Pancreas (tissue), 10 donors: ENCODE data around the gene PRRG4. TPM values are rescaled to one million over a fixed set of nuclear protein-coding genes. Genes with fewer than 3 reads are reported as not detected.

ENCODE experiments used
- ATAC-seq, 4 donors: fragments of 200-7000 bp; cut with Tn5 transposase; one replicate each; pipeline versions ENCODE4 v1.8.0 to v1.9.1; 2020; ENCODE audit warnings: mild to moderate bottlenecking in 4 of 4, moderate library complexity in 4 of 4
- DNase-seq, 6 donors: peaks; one replicate each; pipeline ENCODE4 v3.0.0-alpha.2; 2020
- FAIRE-seq: peaks from 2 replicates; lab custom pipeline; 2012; peaks lifted over from hg19 to GRCh38; lab: Jason Lieb, UNC
- H3K27ac ChIP-seq, 4 donors: fragments of 200-600 bp; sonication (generic); 1 replicate in 3 of 4; 2 replicates in 1 of 4; pipeline versions ENCODE4 v1.5.0 to v1.8.0; 2020
- H3K27me3 ChIP-seq, 4 donors: fragments of 200-600 bp; one replicate each; pipeline ENCODE4 v1.8.0; 2021
- H3K36me3 ChIP-seq, 3 donors: fragments of 200-600 bp; sonication (generic) in 1 of 3; one replicate each; pipeline versions ENCODE4 v1.5.0 to v1.8.0; 2020 to 2021
- H3K4me1 ChIP-seq, 3 donors: fragments of 200-600 bp; one replicate each; pipeline ENCODE4 v1.8.0; 2021
- H3K4me3 ChIP-seq, 4 donors: fragments of 200-600 bp; sonication (generic) in 2 of 4; one replicate each; pipeline versions ENCODE4 v1.5.0 to v1.8.0; 2020 to 2021
- H3K9me3 ChIP-seq, 4 donors: fragments of 200-600 bp; one replicate each; pipeline ENCODE4 v1.8.0; 2021
- WGBS, 2 donors: extraction: QIAGEN DNeasy Blood & Tissue Kit; methylation state at CpG; one replicate each; pipeline ENCODE4 v1.1.7; 2013; 5-methylcytosine and 5-hydroxymethylcytosine counted together
- intact Hi-C, 3 donors: fragments of 100-400 bp; cut with DNase I; formaldehyde crosslinking; loops; one replicate each; pipeline versions ENCODE4 v1.11.1 to v1.14.2; 2022
- polyA plus RNA-seq, 2 donors: library from polyadenylated mRNA; stranded (reverse); fragments of 200-250 nt; gene quantifications; one replicate each; pipeline ENCODE4 v1.2.3, GENCODE V29; 2013
- total RNA-seq, 6 donors: library from RNA; stranded (reverse); fragmentation: NEBNext Ultra II Directional in 4 of 6; extraction: Animal tissue kit (Norgen Biotek cat#: 25700) in 4 of 6; gene quantifications; one replicate each; pipeline versions ENCODE4 v1.2.1 to v1.2.4, GENCODE V29; 2021 to 2023
- TF ChIP-seq, protein P1 (sequence below), 4 donors: fragments of 200-600 bp; sonication (generic) in 3 of 4; IDR thresholded peaks; one replicate each; pipeline versions ENCODE4 v1.5.0 to v1.8.0; 2021; ENCODE audit warnings: antibody characterized with exemption in 4 of 4
- donor health status: healthy with polysubstance abuse.
- donor health status: DM: no; HTN: no; CAD: no; lungs with moderate emphysema.
- donor health status: DM: no; HTN: no; CAD: no.
- donor health status: control.
- donor health status: control.
- donor health status: Bipolar disorder and iron deficiency.
- donor health status: DM: yes; HTN: yes; CAD: no.
- donor health status: DM: no; HTN: no; CAD: no.
- donor health status: DM: no; HTN: no; CAD: no.
- donor health status: DM: yes; HTN: yes; CAD: no.

The PRRG4 gene
- total and polyA plus RNA-seq, 8 donors = 1.3 to 7.3 (median 2.0) TPM

DNA sequence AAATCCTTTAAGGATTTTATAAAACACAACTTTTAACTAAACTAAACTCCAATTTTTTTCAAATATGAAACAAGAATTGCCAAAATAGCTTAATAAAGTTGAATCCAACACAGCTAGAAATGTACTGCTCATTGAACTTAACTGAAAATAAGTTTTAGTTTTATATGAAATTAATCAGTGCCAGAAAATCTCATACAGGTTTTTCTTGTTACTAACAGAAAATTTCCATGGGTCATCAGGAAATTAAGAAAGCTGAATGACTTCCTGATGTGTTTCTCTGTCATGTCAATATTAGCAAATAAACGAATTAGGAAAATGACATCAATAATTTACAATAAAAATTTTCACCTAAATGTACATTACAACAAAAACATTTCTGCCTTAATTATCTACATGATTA lies 38.8 kb upstream of the PRRG4 start:
- H3K27me3 ChIP-seq = no peaks in the 10 kb centered on the region
- no peak for FAIRE-seq
- no peaks in the 10 kb centered on the region for H3K4me1 ChIP-seq
- intact Hi-C loops = loop anchor here in 2 of 3 donors (10.0 kb wide), 2 partner anchors 466 to 476 kb away; no protein-coding TSS in a partner anchor
- DNase-seq = no peak
- no peaks in the 10 kb centered on the region for H3K9me3 ChIP-seq
- H3K27ac ChIP-seq = no peak overlapping the region
- ATAC-seq = no peak
- H3K4me3 ChIP-seq = no peak overlapping the region
- TF ChIP-seq, protein P1, sequence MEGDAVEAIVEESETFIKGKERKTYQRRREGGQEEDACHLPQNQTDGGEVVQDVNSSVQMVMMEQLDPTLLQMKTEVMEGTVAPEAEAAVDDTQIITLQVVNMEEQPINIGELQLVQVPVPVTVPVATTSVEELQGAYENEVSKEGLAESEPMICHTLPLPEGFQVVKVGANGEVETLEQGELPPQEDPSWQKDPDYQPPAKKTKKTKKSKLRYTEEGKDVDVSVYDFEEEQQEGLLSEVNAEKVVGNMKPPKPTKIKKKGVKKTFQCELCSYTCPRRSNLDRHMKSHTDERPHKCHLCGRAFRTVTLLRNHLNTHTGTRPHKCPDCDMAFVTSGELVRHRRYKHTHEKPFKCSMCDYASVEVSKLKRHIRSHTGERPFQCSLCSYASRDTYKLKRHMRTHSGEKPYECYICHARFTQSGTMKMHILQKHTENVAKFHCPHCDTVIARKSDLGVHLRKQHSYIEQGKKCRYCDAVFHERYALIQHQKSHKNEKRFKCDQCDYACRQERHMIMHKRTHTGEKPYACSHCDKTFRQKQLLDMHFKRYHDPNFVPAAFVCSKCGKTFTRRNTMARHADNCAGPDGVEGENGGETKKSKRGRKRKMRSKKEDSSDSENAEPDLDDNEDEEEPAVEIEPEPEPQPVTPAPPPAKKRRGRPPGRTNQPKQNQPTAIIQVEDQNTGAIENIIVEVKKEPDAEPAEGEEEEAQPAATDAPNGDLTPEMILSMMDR (IDR thresholded peaks at IDR 0.05) = no peak
- H3K36me3 ChIP-seq = no peaks in the 10 kb centered on the region
- 38 to 50% methylated on average over 1 of the region's 1 CpG for WGBS, 2 donors

DNA sequence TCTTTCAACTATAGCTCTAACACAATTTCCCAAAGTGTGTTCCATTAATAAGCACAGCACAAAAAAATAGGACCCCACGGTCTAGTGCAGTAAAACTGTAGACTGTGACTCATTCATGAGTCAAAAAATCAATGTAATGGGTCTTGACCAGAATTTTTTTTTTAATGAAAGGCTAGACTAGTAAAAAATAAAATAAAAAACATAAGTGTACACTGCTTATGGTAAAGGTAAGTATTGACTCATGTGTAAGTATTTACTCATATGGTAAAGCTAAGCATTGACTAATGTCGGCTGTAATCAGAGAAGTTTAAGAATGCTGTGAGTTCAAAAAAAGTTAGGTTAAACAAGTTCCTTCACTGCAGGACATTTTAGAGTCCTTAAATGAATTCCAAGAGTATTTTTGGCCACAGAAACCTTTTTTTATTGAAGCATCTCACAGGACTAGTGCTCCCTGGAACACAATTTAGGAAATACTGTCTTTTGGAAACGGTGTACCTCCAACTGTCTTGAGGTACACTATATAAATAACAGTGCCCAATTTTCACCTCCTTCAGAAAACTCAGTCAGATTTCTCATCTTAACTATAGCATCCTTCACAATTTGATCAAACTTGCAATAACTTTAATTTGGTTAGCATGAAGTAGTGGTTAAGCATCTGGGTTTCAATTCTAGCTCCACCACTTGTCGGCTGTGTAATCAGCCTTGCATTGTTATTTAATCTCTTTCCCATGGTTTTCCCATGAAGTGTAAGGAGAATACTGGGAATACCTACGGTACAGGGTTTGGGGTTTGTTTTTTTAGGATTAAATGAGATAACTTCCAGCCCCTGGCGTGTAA lies 37.4 kb upstream of the PRRG4 start:
- intact Hi-C loops = loop anchor here in 2 of 3 donors (10.0 kb wide), 2 partner anchors 468 to 478 kb away; no protein-coding TSS in a partner anchor
- DNase-seq (no peak), ATAC-seq (peak; percentile 24 to 70 (median 56)), FAIRE-seq (no peak)
- TF ChIP-seq, protein P1 (IDR thresholded peaks at IDR 0.05) = no peak
- Histone ChIP-seq H3K27ac (no peak overlapping the region), H3K4me1 (no peaks in the 10 kb centered on the region), H3K27me3 (no peaks in the 10 kb centered on the region), H3K36me3 (no peaks in the 10 kb centered on the region), H3K4me3 (peak overlapping the region in 1 of 4 donors; percentile 22), H3K9me3 (no peaks in the 10 kb centered on the region)
- WGBS, 2 donors = 27 to 30% methylated on average over 6 of the region's 6 CpGs

DNA sequence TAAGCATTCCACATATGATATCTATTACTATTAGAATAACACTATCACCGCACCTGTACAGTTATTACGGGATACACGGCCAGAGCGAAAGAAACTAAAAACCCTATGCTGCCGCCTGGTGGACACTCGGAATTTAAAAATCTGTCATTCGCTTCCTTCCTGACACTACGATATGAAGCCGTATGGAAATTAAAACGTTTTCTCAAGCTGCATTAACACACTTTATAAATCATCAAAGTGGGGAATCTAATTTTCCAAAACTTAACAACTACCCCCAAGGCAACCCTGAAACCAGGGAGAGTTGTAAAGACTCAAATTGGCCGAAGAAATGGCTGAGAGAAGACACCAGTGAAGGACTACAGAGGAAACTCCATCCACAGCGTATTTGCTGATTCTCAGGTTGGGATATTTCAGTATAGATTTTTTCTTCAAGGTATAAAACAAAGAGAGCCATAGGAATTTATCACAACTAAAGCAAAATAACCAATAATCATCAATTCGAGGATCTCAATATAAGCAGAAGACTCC lies 36.7 kb upstream of the PRRG4 start:
- ATAC-seq (peak; percentile 83 to 98 (median 95)), DNase-seq (peak in 5 of 6 donors; percentile 30 to 72 (median 42)), FAIRE-seq (peak; percentile 75)
- Histone ChIP-seq H3K4me1 (no peaks in the 10 kb centered on the region), H3K27me3 (no peaks in the 10 kb centered on the region), H3K4me3 (peak overlapping the region in 1 of 4 donors; percentile 22), H3K9me3 (no peaks in the 10 kb centered on the region), H3K27ac (no peak overlapping the region), H3K36me3 (no peaks in the 10 kb centered on the region)
- TF ChIP-seq, protein P1 (IDR thresholded peaks at IDR 0.05) = peak; percentile 27 to 62 (median 44)
- 12 to 14% methylated on average over 13 of the region's 13 CpGs for WGBS, 2 donors
- intact Hi-C loops = loop anchor here in 2 of 3 donors (10.0 kb wide), 2 partner anchors 468 to 478 kb away; no protein-coding TSS in a partner anchor

DNA sequence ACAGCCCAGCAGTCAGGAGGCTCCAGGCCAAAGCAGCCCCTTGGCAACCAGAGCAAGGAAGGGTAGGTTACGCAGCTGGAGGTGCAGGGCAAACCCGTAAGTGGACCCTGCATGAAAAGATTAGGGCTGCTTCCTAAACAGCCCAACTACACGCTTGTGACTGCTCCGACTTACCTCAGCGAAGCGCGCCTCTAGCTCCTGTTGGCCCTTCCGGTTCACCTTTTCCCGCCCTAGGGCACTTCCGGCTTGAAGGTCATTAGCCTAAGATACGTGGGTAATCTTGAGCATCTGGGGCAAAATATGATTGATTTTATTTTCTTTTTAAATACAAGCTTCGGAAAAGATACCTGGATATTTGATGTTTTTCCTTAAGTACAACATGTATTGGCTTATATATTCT lies 35.3 kb upstream of the PRRG4 start, which contains the start of gene CCDC73:
TSS of gene CCDC73 (minus strand) at position 224 of the 400 bp plus-strand sequence. CDS start 34,419 bp downstream, outside the sequence.
- no peaks in the 10 kb centered on the region for H3K4me1 ChIP-seq
- TF ChIP-seq, protein P1 (IDR thresholded peaks at IDR 0.05) = no peak
- intact Hi-C loops = loop anchor here in 2 of 3 donors (10.0 kb wide), 2 partner anchors 470 to 480 kb away; no protein-coding TSS in a partner anchor
- no peaks in the 10 kb centered on the region for H3K9me3 ChIP-seq
- WGBS, 2 donors = 83 to 91% methylated on average over 12 of the region's 12 CpGs
- FAIRE-seq (no peak), DNase-seq (no peak), ATAC-seq (no peak)
- no peaks in the 10 kb centered on the region for H3K36me3 ChIP-seq
- no peak within 1 kb of the TSS for H3K4me3 ChIP-seq
- H3K27me3 ChIP-seq = no peaks in the 10 kb centered on the region
- H3K27ac ChIP-seq = no peak within 1 kb of the TSS
